SK-N-SH (cell line): ENCODE results near the gene RNASE2. TPM values are rescaled to one million over a fixed set of nuclear protein-coding genes. Genes with fewer than 3 reads are reported as not detected.

Experiments used
- polyA plus RNA-seq, 3 experiments: library from polyadenylated mRNA; depleted of rRNA; stranded (reverse); fragments of >200 nt; gene quantifications; 2 replicates each; pipeline ENCODE4 v1.2.3, GENCODE V29; 2012
- small RNA-seq, 7 experiments: library from RNA; depleted of rRNA; stranded (forward); fragments of <200 nt; gene quantifications; one replicate each; pipeline ENCODE3, GENCODE V24; 2012

The RNASE2 gene
- polyA plus RNA-seq, 1 of the 3 experiments (the other 2 are of a cell fraction): not detected

Small RNA genes within 50 kb of the gene (small RNA-seq; reads per million reads assigned to genes)
- gene RN7SL189P: 0 to 0.10 (median 0) reads per million in 7 experiments

Other genes starting within 250 kb of the RNASE2 start
- gene EDDM3A, start 209.6 kb upstream of the RNASE2 start, polyA plus RNA-seq (2012; rRNA removed): not detected in 2 replicates
- not detected in 2 replicates for gene EDDM3B, start 187.1 kb upstream of the RNASE2 start, polyA plus RNA-seq (2012; rRNA removed)
- gene RNASE6, start 174.2 kb upstream of the RNASE2 start, polyA plus RNA-seq (2012; rRNA removed): not detected in 2 replicates
- not detected in 2 replicates for gene RNASE1, start 152.6 kb upstream of the RNASE2 start, polyA plus RNA-seq (2012; rRNA removed)
- gene RNASE3, start 64.1 kb upstream of the RNASE2 start, polyA plus RNA-seq (2012; rRNA removed): not detected in 2 replicates
- gene METTL17, start 34.5 kb downstream of the RNASE2 start, polyA plus RNA-seq (2012; rRNA removed): 104 and 144 TPM in 2 replicates
- not detected in 2 replicates for gene SLC39A2, start 43.8 kb downstream of the RNASE2 start, polyA plus RNA-seq (2012; rRNA removed)
- 15.8 and 15.9 TPM in 2 replicates for gene NDRG2, start 69.6 kb downstream of the RNASE2 start, polyA plus RNA-seq (2012; rRNA removed)
- gene TPPP2, start 74.7 kb downstream of the RNASE2 start, polyA plus RNA-seq (2012; rRNA removed): not detected in 2 replicates
- gene RNASE13, start 79.3 kb downstream of the RNASE2 start, polyA plus RNA-seq (2012; rRNA removed): 0.10 TPM in 1 of 2 replicates, not detected in the other
- not detected in 2 replicates for gene RNASE7, start 86.9 kb downstream of the RNASE2 start, polyA plus RNA-seq (2012; rRNA removed)
- gene RNASE8, start 102.3 kb downstream of the RNASE2 start, polyA plus RNA-seq (2012; rRNA removed): not detected in 2 replicates
- 58.8 and 64.2 TPM in 2 replicates for gene ARHGEF40, start 114.8 kb downstream of the RNASE2 start, polyA plus RNA-seq (2012; rRNA removed)
- gene ZNF219, start 143.2 kb downstream of the RNASE2 start, polyA plus RNA-seq (2012; rRNA removed): 22.1 and 24.1 TPM in 2 replicates
- gene TMEM253, start 145.6 kb downstream of the RNASE2 start, polyA plus RNA-seq (2012; rRNA removed): 0.82 and 0.94 TPM in 2 replicates
- not detected in 2 replicates for gene OR5AU1, start 200.6 kb downstream of the RNASE2 start, polyA plus RNA-seq (2012; rRNA removed)